ENCODE data around the gene ALOX5.

DNA sequence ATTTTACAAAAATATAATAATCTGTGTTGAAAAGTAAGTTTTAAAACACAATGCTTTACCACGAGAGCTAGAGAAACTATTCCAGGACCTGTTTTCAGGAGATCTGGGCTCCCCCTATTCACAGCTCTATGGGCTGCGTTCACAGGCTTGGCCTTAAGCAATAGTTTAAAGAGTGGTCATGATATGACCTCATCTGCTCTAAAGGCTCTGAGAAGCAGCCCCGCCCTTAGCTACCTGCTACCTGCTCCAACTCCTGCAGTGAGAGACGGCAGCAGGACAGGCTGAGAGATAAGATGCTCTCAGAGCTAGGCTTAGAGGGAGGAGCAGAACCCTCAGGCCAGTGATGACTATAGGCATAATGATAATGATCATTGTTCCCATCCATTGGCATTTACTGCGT, 12.6 kb downstream of the ALOX5 start:
- no peak for TF ChIP-seq POLR2A (IDR thresholded peaks at IDR 0.05; ENCODE audit: low read length)
- TF ChIP-seq GATA1 (IDR thresholded peaks at IDR 0.05; ENCODE audit: low read depth, low read length): no peak
